ENCODE data around the gene FUS. TPM values are rescaled to one million over a fixed set of nuclear protein-coding genes. Genes with fewer than 3 reads are reported as not detected.

Gene FUS
- total RNA-seq, 2 donors from 2014 or later: 698 to 827 TPM

- Mint-ChIP-seq H3K27ac (no peak overlapping the region), H3K27me3 (ENCODE audit: insufficient read depth) (peaks cover 73% of the 10 kb centered on the region), H3K4me1 (peaks cover 10% of the 10 kb centered on the region), H3K9me3 (no peaks in the 10 kb centered on the region), H3K36me3 (ENCODE audit: low read depth) (no peaks in the 10 kb centered on the region), H3K4me3 (peak overlapping the region; percentile 50)
- no peak for TF ChIP-seq CTCF (conservative IDR thresholded peaks at IDR 0.05)
- DNase-seq: peak; percentile 95
- no peak overlapping the region for H3K9ac ChIP-seq (ENCODE audit: extremely low read depth, low read length, poor library complexity, severe bottlenecking)
- 2% methylated on average over 28 to 63 of the region's 63 CpGs for WGBS, 2 experiments (ENCODE audit: insufficient coverage in 1 of 2, insufficient read length in 1 of 2)
- peaks cover 52% of the 10 kb centered on the region for H3K27me3 ChIP-seq (ENCODE audit: control insufficient read depth, insufficient read depth, low read length, poor library complexity, severe bottlenecking)
- no peak overlapping the region for H3K27ac ChIP-seq (ENCODE audit: low read depth, low read length)
- peak overlapping the region; percentile 65 for H3K4me3 ChIP-seq (ENCODE audit: low read length)
- no peaks in the 10 kb centered on the region for H3K9me3 ChIP-seq (ENCODE audit: control insufficient read depth, low read length)
- no peaks in the 10 kb centered on the region for H3K36me3 ChIP-seq (ENCODE audit: control insufficient read depth, insufficient read depth, low read length)
- peaks cover 4% of the 10 kb centered on the region for H3K4me1 ChIP-seq (ENCODE audit: control insufficient read depth, insufficient read depth, low read length)
Observed at GRCh38 chr16:31215287-31216162, 35.6 kb downstream of the FUS start.

- DNase-seq: peak; percentile 86
- Histone ChIP-seq H3K9ac (ENCODE audit: extremely low read depth, low read length, poor library complexity, severe bottlenecking) (no peak within 1 kb of the TSS), H3K4me3 (ENCODE audit: low read length) (peak within 1 kb of the TSS; percentile 65)
Observed at GRCh38 chr16:31216422-31217135, 36.6 kb downstream of the FUS start, which contains the start of gene PYDC1. Gene PYDC1 (minus strand): TSS chr16:31217135. CDS start chr16:31217028, 107 bp downstream.

More at GRCh38 chr16:31216422-31217135, 36.6 kb downstream of the FUS start, which contains the start of gene PYDC1:
- H3K36me3 ChIP-seq (ENCODE audit: control insufficient read depth, insufficient read depth, low read length): no peaks in the 10 kb centered on the region
- Mint-ChIP-seq H3K4me1 (peaks cover 10% of the 10 kb centered on the region), H3K27ac (no peak within 1 kb of the TSS), H3K9me3 (no peaks in the 10 kb centered on the region), H3K36me3 (ENCODE audit: low read depth) (no peaks in the 10 kb centered on the region), H3K4me3 (peak within 1 kb of the TSS; percentile 50), H3K27me3 (ENCODE audit: insufficient read depth) (peaks cover 81% of the 10 kb centered on the region)
- H3K9me3 ChIP-seq (ENCODE audit: control insufficient read depth, low read length): no peaks in the 10 kb centered on the region
- WGBS, 2 experiments (ENCODE audit: insufficient coverage in 1 of 2, insufficient read length in 1 of 2): 12 to 23% methylated on average over 44 to 52 of the region's 52 CpGs
- TF ChIP-seq CTCF (conservative IDR thresholded peaks at IDR 0.05): peak; percentile 45
- no peak within 1 kb of the TSS for H3K27ac ChIP-seq (ENCODE audit: low read depth, low read length)
- H3K27me3 ChIP-seq (ENCODE audit: control insufficient read depth, insufficient read depth, low read length, poor library complexity, severe bottlenecking): peaks cover 61% of the 10 kb centered on the region
- peaks cover 4% of the 10 kb centered on the region for H3K4me1 ChIP-seq (ENCODE audit: control insufficient read depth, insufficient read depth, low read length)
